Testis (tissue), 3 donors: ENCODE data around the gene TEP1. TPM values are rescaled to one million over a fixed set of nuclear protein-coding genes. Genes with fewer than 3 reads are reported as not detected.

Experiments
- DNase-seq: peaks from one replicate; pipeline ENCODE4 v3.0.0-alpha.2; 2019
- H3K27ac ChIP-seq, 2 donors: fragments of 200-600 bp; sonication (generic); one replicate each; pipeline ENCODE4 v1.5.1; 2019
- H3K27me3 ChIP-seq: fragments of 200-600 bp; sonication (generic); one replicate; pipeline ENCODE4 v1.5.1; 2019
- H3K36me3 ChIP-seq: fragments of 200-600 bp; sonication (generic); one replicate; pipeline ENCODE4 v1.5.1; 2017; ENCODE audit warnings: low read depth; ENCODE audit errors: missing control alignments
- H3K4me1 ChIP-seq: fragments of 200-600 bp; sonication (generic); one replicate; pipeline ENCODE4 v1.5.1; 2019
- H3K4me3 ChIP-seq, 2 donors: fragments of 200-600 bp; sonication (generic); one replicate each; pipeline ENCODE4 v1.5.1; 2017 to 2019
- H3K9me3 ChIP-seq: fragments of 200-600 bp; sonication (generic); one replicate; pipeline ENCODE4 v1.5.1; 2017
- POLR2A ChIP-seq: fragments of 450-650 bp; IDR thresholded peaks from one replicate; pipeline ENCODE4 v1.6.1; 2017; ENCODE audit warnings: antibody characterized with exemption, mild to moderate bottlenecking, moderate library complexity
- WGBS, 2 donors: methylation state at CpG; one replicate each; pipeline ENCODE4 v1.1.5; 2018; 5-methylcytosine and 5-hydroxymethylcytosine counted together
- intact Hi-C: fragments of 100-400 bp; cut with DNase I; formaldehyde crosslinking; loops from one replicate; pipeline ENCODE4 v1.15.1; 2023; ENCODE audit warnings: low total_unique reads
- polyA plus RNA-seq: library from polyadenylated mRNA; stranded (reverse); fragments of 350-450 nt; fragmentation: Illumina TruSeq; extraction: RNeasy Lipid Tissue Mini Kit (QIAGEN cat#74804); gene quantifications from one replicate; pipeline ENCODE4 v1.2.3, GENCODE V29; 2014; ENCODE audit warnings: low read depth, low replicate concordance; ENCODE audit not compliant: insufficient read depth
- total RNA-seq, 2 donors: library from RNA; depleted of rRNA; stranded (reverse); fragments of >200 nt; gene quantifications; one replicate each; pipeline ENCODE4 v1.2.3, GENCODE V29; 2016
- TF ChIP-seq, protein P1 (sequence below), 3 experiments: fragments of 450-650 bp in 2 of 3; fragments of 200-600 bp in 1 of 3; sonication (generic) in 1 of 3; IDR thresholded peaks; one replicate each; pipeline ENCODE4 v1.5.1; 2016 to 2019; ENCODE audit warnings: antibody characterized with exemption in 3 of 3, mild to moderate bottlenecking in 2 of 3, moderate library complexity in 1 of 3

The TEP1 gene
- total and polyA plus RNA-seq, 3 donors from 2014 or later = 11.6 to 19.1 (median 16.5) TPM

DNA sequence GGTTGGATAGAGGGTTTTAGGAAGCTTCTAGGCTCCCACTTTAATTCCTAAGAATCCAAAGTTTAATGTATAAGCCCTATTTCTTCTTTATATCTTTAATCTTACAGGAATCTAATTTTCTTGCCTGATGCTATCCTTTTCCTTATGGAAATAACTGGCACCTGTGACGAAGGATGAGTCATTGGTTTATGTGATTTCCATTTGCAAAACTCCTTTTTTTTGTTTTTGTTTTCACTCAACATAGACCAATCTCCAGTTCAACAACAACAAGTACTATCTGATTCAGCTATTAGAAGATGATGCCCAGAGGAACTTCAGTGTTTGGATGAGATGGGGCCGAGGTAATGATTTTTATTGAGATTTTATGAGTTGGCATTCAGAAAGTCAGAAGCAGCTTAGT is 63.0 kb downstream of the TEP1 start:
- Histone ChIP-seq H3K27me3 (no peaks in the 10 kb centered on the region), H3K4me3 (no peak overlapping the region), H3K9me3 (no peaks in the 10 kb centered on the region), H3K27ac (no peak overlapping the region), H3K36me3 (no peaks in the 10 kb centered on the region), H3K4me1 (no peaks in the 10 kb centered on the region)
- no peak for DNase-seq
- intact Hi-C loops = no loop called here
- 93 to 96% methylated on average over 2 of the region's 2 CpGs for WGBS, 2 donors
- TF ChIP-seq, protein P1, sequence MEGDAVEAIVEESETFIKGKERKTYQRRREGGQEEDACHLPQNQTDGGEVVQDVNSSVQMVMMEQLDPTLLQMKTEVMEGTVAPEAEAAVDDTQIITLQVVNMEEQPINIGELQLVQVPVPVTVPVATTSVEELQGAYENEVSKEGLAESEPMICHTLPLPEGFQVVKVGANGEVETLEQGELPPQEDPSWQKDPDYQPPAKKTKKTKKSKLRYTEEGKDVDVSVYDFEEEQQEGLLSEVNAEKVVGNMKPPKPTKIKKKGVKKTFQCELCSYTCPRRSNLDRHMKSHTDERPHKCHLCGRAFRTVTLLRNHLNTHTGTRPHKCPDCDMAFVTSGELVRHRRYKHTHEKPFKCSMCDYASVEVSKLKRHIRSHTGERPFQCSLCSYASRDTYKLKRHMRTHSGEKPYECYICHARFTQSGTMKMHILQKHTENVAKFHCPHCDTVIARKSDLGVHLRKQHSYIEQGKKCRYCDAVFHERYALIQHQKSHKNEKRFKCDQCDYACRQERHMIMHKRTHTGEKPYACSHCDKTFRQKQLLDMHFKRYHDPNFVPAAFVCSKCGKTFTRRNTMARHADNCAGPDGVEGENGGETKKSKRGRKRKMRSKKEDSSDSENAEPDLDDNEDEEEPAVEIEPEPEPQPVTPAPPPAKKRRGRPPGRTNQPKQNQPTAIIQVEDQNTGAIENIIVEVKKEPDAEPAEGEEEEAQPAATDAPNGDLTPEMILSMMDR (IDR thresholded peaks at IDR 0.05) = no peak

DNA sequence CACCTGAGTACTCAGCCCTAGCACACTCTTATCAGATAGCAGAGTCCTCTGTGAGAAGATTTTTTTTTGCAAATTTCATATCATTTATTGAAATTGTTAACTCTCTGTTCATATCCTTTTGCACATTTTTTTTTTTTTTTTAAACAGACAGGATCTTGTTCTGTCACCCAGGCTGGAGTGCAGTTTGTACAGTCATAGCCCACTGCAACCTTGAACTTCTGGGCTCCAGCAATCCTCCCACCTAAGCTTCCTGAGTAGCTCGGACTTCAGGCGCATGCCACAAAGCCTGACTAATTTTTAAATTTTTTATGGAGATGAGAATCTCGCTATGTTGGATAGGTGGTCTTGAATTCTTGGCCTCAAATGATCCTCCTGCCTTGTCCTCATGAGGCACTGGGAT is 65.6 kb downstream of the TEP1 start:
- intact Hi-C loops = loop anchor here (10.0 kb wide), 1 partner anchor 107 kb away; the partner anchor contains the start of genes APEX1 and OSGEP
- no peak overlapping the region for H3K4me3 ChIP-seq
- 51 to 58% methylated on average over 3 of the region's 3 CpGs for WGBS, 2 donors
- H3K27ac ChIP-seq = no peak overlapping the region
- no peaks in the 10 kb centered on the region for H3K36me3 ChIP-seq
- no peaks in the 10 kb centered on the region for H3K27me3 ChIP-seq
- no peaks in the 10 kb centered on the region for H3K4me1 ChIP-seq
- DNase-seq = peak; percentile 44
- TF ChIP-seq, protein P1 (IDR thresholded peaks at IDR 0.05) = no peak
- TF ChIP-seq POLR2A = no peak
- no peaks in the 10 kb centered on the region for H3K9me3 ChIP-seq

DNA sequence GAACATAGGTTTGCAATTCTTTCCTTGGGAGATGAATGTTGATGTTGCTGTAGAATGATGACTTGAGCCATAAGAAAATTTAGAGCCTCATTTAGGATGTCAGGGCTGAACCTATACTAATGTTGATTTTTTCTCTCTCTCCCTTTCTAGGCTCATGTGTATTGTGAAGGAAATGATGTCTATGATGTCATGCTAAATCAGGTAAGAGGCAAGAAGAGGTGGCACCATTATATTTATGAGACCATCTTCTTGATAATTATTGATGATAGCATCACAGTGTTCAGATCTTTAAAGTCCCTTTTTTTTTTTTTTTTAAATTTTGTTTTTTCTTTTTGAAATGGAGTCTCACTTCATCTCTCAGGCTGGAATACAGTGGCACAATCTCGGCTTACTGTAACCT is 66.6 kb downstream of the TEP1 start:
- Histone ChIP-seq H3K27ac (no peak overlapping the region), H3K36me3 (no peaks in the 10 kb centered on the region), H3K4me3 (no peak overlapping the region), H3K9me3 (no peaks in the 10 kb centered on the region), H3K27me3 (no peaks in the 10 kb centered on the region), H3K4me1 (no peaks in the 10 kb centered on the region)
- TF ChIP-seq POLR2A = no peak
- TF ChIP-seq, protein P1 (IDR thresholded peaks at IDR 0.05) = no peak
- DNase-seq = no peak
- intact Hi-C loops = loop anchor here (10.0 kb wide), 1 partner anchor 108 kb away; the partner anchor contains the start of genes APEX1 and OSGEP
- 85 to 100% methylated on average over 1 of the region's 1 CpG for WGBS, 2 donors

DNA sequence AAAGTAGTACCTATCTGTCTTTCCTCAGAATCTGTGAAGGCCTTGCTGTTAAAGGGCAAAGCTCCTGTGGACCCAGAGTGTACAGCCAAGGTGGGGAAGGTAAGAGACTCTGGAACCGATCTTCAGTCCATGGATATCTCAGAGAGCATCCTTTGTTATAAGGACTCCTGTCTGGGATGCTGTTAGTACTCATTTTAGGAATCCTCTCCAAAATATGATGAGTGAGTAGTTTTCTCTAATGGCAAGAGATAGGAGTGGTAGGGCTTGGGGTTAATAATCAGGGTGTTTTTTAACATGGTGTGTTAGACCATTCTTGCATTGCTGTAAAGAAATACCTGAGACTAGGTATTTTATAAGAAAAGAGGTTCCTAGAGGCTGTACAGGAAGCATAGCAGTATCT is 67.9 kb downstream of the TEP1 start:
- intact Hi-C loops = loop anchor here (10.0 kb wide), 1 partner anchor 109 kb away; the partner anchor contains the start of genes APEX1 and OSGEP
- DNase-seq = no peak
- Histone ChIP-seq H3K4me3 (no peak overlapping the region), H3K4me1 (no peaks in the 10 kb centered on the region), H3K36me3 (no peaks in the 10 kb centered on the region), H3K27ac (no peak overlapping the region), H3K9me3 (no peaks in the 10 kb centered on the region), H3K27me3 (no peaks in the 10 kb centered on the region)
- WGBS, 2 donors = 75 to 91% methylated on average over 1 of the region's 1 CpG
- TF ChIP-seq, protein P1 (IDR thresholded peaks at IDR 0.05) = no peak
- no peak for TF ChIP-seq POLR2A

DNA sequence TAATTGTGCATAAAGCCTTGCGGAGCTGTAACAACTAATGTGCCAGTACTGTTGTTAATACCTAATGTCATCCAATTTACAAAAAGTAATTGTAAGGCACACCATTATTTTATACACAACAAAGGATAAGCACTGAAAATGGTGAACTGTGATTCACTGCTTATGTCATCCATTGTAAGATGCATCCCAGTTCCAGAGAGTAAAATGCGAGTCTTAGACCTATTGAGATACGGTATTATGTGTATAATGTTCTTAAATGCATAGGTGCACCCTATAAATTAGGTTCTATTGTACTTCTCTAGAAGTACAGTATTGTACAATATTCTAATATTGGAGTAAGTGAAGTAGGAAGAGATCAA is 69.5 kb downstream of the TEP1 start:
- WGBS, 2 donors = 0 to 1% methylated on average over 3 of the region's 3 CpGs
- no peak for TF ChIP-seq POLR2A
- TF ChIP-seq, protein P1 (IDR thresholded peaks at IDR 0.05) = no peak
- intact Hi-C loops = loop anchor here (10.0 kb wide), 1 partner anchor 111 kb away; the partner anchor contains the start of genes APEX1 and OSGEP
- no peaks in the 10 kb centered on the region for H3K4me1 ChIP-seq
- no peak for DNase-seq
- H3K36me3 ChIP-seq = no peaks in the 10 kb centered on the region
- no peaks in the 10 kb centered on the region for H3K9me3 ChIP-seq
- H3K27ac ChIP-seq = peak overlapping the region; percentile 88 to 94
- H3K4me3 ChIP-seq = peak overlapping the region; percentile 56 to 78
- no peaks in the 10 kb centered on the region for H3K27me3 ChIP-seq
